HEK293 (cell line): Measurements from ENCODE around the gene CAMK1.

Experiments used
- BCL11B ChIP-seq: fragments of 450-650 bp; formaldehyde crosslinking; IDR thresholded peaks from 2 replicates; pipeline ENCODE4 v1.5.1; 2016; ENCODE audit warnings: low read depth, missing biosample characterization, missing genetic modification characterization
- KLF1 ChIP-seq: fragments of 450-650 bp; formaldehyde crosslinking; IDR thresholded peaks from 2 replicates; pipeline ENCODE4 v1.5.1; 2016; ENCODE audit warnings: missing biosample characterization, missing genetic modification characterization
- KLF16 ChIP-seq: fragments of 450-650 bp; formaldehyde crosslinking; IDR thresholded peaks from 2 replicates; pipeline ENCODE4 v1.5.1; 2017; ENCODE audit warnings: missing biosample characterization, missing genetic modification characterization
- OSR2 ChIP-seq: fragments of 450-650 bp; formaldehyde crosslinking; IDR thresholded peaks from 2 replicates; pipeline ENCODE4 v1.5.1; 2016; ENCODE audit warnings: missing biosample characterization, missing genetic modification characterization
- PRDM1 ChIP-seq: fragments of 450-650 bp; formaldehyde crosslinking; IDR thresholded peaks from 2 replicates; pipeline ENCODE4; 2016; ENCODE audit warnings: missing biosample characterization, missing genetic modification characterization
- SALL2 ChIP-seq: fragments of 450-650 bp; formaldehyde crosslinking; IDR thresholded peaks from 2 replicates; pipeline ENCODE4 v1.5.0; 2017; ENCODE audit warnings: missing biosample characterization, mild to moderate bottlenecking, missing genetic modification characterization, borderline replicate concordance
- SETDB1 ChIP-seq: IDR thresholded peaks from one replicate; pipeline ENCODE4 v1.6.1; 2017; ENCODE audit warnings: mild to moderate bottlenecking, low read length, moderate library complexity, mixed read lengths; ENCODE audit not compliant: insufficient read length
- SP7 ChIP-seq: fragments of 450-650 bp; formaldehyde crosslinking; IDR thresholded peaks from 2 replicates; pipeline ENCODE4 v1.5.1; 2016; ENCODE audit warnings: missing biosample characterization, missing genetic modification characterization
- TSHZ1 ChIP-seq: fragments of 450-650 bp; formaldehyde crosslinking; IDR thresholded peaks from 2 replicates; pipeline ENCODE4 v1.5.1; 2016; ENCODE audit warnings: missing biosample characterization, missing genetic modification characterization, borderline replicate concordance
- ZBTB20 ChIP-seq: fragments of 450-650 bp; formaldehyde crosslinking; IDR thresholded peaks from 2 replicates; pipeline ENCODE4 v1.5.1; 2016; ENCODE audit warnings: missing biosample characterization, missing genetic modification characterization
- ZBTB44 ChIP-seq: fragments of 450-650 bp; IDR thresholded peaks from 2 replicates; pipeline ENCODE4 v1.5.1; 2018; ENCODE audit warnings: missing biosample characterization, mild to moderate bottlenecking, missing genetic modification characterization
- ZFHX2 ChIP-seq: fragments of 450-650 bp; formaldehyde crosslinking; conservative IDR thresholded peaks from 2 replicates; pipeline ENCODE4 v1.5.1; 2016; ENCODE audit warnings: missing biosample characterization, missing genetic modification characterization
- ZNF121 ChIP-seq: fragments of 450-650 bp; formaldehyde crosslinking; IDR thresholded peaks from 2 replicates; pipeline ENCODE4 v1.5.1; 2016; ENCODE audit warnings: missing biosample characterization, missing genetic modification characterization
- ZNF132 ChIP-seq: fragments of 450-650 bp; formaldehyde crosslinking; IDR thresholded peaks from 2 replicates; pipeline ENCODE4 v1.5.1; 2017; ENCODE audit warnings: missing biosample characterization, missing genetic modification characterization, borderline replicate concordance
- ZNF155 ChIP-seq: fragments of 450-650 bp; formaldehyde crosslinking; IDR thresholded peaks from 2 replicates; pipeline ENCODE4 v1.5.1; 2016; ENCODE audit warnings: missing biosample characterization, missing genetic modification characterization
- ZNF16 ChIP-seq: fragments of 450-650 bp; formaldehyde crosslinking; IDR thresholded peaks from 2 replicates; pipeline ENCODE4 v1.5.1; 2016; ENCODE audit warnings: low read depth, missing biosample characterization, missing genetic modification characterization
- ZNF266 ChIP-seq: fragments of 450-650 bp; formaldehyde crosslinking; IDR thresholded peaks from 2 replicates; pipeline ENCODE4 v1.5.1; 2016; ENCODE audit warnings: missing biosample characterization, missing genetic modification characterization, low read depth
- ZNF335 ChIP-seq: fragments of 450-650 bp; formaldehyde crosslinking; conservative IDR thresholded peaks from 2 replicates; pipeline ENCODE4 v1.5.1; 2016; ENCODE audit warnings: missing biosample characterization, missing genetic modification characterization
- ZNF341 ChIP-seq: fragments of 450-650 bp; formaldehyde crosslinking; IDR thresholded peaks from 2 replicates; pipeline ENCODE4; 2016; ENCODE audit warnings: low read depth, missing biosample characterization, missing genetic modification characterization
- ZNF350 ChIP-seq: fragments of 450-650 bp; formaldehyde crosslinking; IDR thresholded peaks from 2 replicates; pipeline ENCODE4 v1.5.0; 2017; ENCODE audit warnings: missing biosample characterization, mild to moderate bottlenecking, missing genetic modification characterization
- ZNF521 ChIP-seq: fragments of 450-650 bp; formaldehyde crosslinking; IDR thresholded peaks from 2 replicates; pipeline ENCODE4 v1.5.1; 2017; ENCODE audit warnings: missing biosample characterization, mild to moderate bottlenecking, missing genetic modification characterization
- ZNF558 ChIP-seq: fragments of 450-650 bp; formaldehyde crosslinking; IDR thresholded peaks from 2 replicates; pipeline ENCODE4 v1.5.1; 2016; ENCODE audit warnings: missing biosample characterization, missing genetic modification characterization
- ZNF561 ChIP-seq: fragments of 450-650 bp; IDR thresholded peaks from 2 replicates; pipeline ENCODE4 v1.5.1; 2018; ENCODE audit warnings: missing biosample characterization, missing genetic modification characterization, borderline replicate concordance
- ZNF600 ChIP-seq: fragments of 450-650 bp; formaldehyde crosslinking; IDR thresholded peaks from 2 replicates; pipeline ENCODE4 v1.5.1; 2016; ENCODE audit warnings: missing biosample characterization, missing genetic modification characterization
- ZNF658 ChIP-seq: fragments of 450-650 bp; formaldehyde crosslinking; IDR thresholded peaks from 2 replicates; pipeline ENCODE4; 2016; ENCODE audit warnings: missing biosample characterization, missing genetic modification characterization
- ZNF768 ChIP-seq: fragments of 450-650 bp; formaldehyde crosslinking; IDR thresholded peaks from 2 replicates; pipeline ENCODE4 v1.5.1; 2018; ENCODE audit warnings: missing biosample characterization, mild to moderate bottlenecking, missing genetic modification characterization
- ZNF837 ChIP-seq: fragments of 450-650 bp; formaldehyde crosslinking; IDR thresholded peaks from 2 replicates; pipeline ENCODE4 v1.5.1; 2016; ENCODE audit warnings: missing biosample characterization, missing genetic modification characterization
- ZSCAN30 ChIP-seq: fragments of 450-650 bp; IDR thresholded peaks from 2 replicates; pipeline ENCODE4 v1.5.1; 2018; ENCODE audit warnings: missing biosample characterization, mild to moderate bottlenecking, missing genetic modification characterization, moderate library complexity
- TF ChIP-seq, protein P1 (sequence below): fragments of 450-650 bp; formaldehyde crosslinking; IDR thresholded peaks from 2 replicates; pipeline ENCODE4 v1.5.1; 2016; ENCODE audit warnings: missing biosample characterization, missing genetic modification characterization
- TF ChIP-seq, protein P2 (sequence below): fragments of 450-650 bp; formaldehyde crosslinking; IDR thresholded peaks from 2 replicates; pipeline ENCODE4 v1.5.1; 2016; ENCODE audit warnings: missing biosample characterization, missing genetic modification characterization
- TF ChIP-seq, protein P3 (sequence below): fragments of 450-650 bp; formaldehyde crosslinking; IDR thresholded peaks from 2 replicates; pipeline ENCODE4 v1.5.1; 2017; ENCODE audit warnings: missing biosample characterization, missing genetic modification characterization

CAMK1 gene

GRCh38 chr3:9792405-9793160 lies 22.8 kb upstream of the CAMK1 start, which contains the start of the genes ARPC4 and TADA3 (continued):
- TF ChIP-seq ZNF561 (tag by site-specific recombination) (peak; percentile 25; the same call in 1 of the 2 replicates), KLF1 (peak; percentile 94), ZNF341 (tag by site-specific recombination) (peak; percentile 31; the same call in 1 of the 2 replicates), PRDM1 (tag by site-specific recombination) (no peak), TSHZ1 (no peak), ZBTB20 (peak; percentile 72), ZBTB44 (no peak), KLF16 (peak; percentile 64), OSR2 (tag by site-specific recombination) (0 out of 2 replicates have a peak, but pooled peaks have one; percentile 0), ZNF600 (tag by site-specific recombination) (0 out of 2 replicates have a peak, but pooled peaks have one; percentile 16), ZNF335 (tag by site-specific recombination) (peak; percentile 81), SALL2 (tag by site-specific recombination) (no peak), ZNF658 (tag by site-specific recombination) (no peak), SETDB1 (no peak), SP7 (tag by site-specific recombination) (peak; percentile 80), ZNF558 (tag by site-specific recombination) (0 out of 2 replicates have a peak, but pooled peaks have one; percentile 28), ZSCAN30 (tag by site-specific recombination) (peak; percentile 71; the same call in 1 of the 2 replicates), ZFHX2 (tag by site-specific recombination) (peak; percentile 98), ZNF768 (tag by site-specific recombination) (no peak), ZNF132 (tag by site-specific recombination) (no peak), ZNF16 (no peak), ZNF521 (tag by site-specific recombination) (no peak), BCL11B (tag by site-specific recombination) (no peak), ZNF350 (tag by site-specific recombination) (no peak), ZNF266 (tag by site-specific recombination) (no peak), ZNF837 (tag by site-specific recombination) (no peak), ZNF155 (tag by site-specific recombination) (no peak), ZNF121 (tag by site-specific recombination) (no peak)
- TF ChIP-seq, protein P1, sequence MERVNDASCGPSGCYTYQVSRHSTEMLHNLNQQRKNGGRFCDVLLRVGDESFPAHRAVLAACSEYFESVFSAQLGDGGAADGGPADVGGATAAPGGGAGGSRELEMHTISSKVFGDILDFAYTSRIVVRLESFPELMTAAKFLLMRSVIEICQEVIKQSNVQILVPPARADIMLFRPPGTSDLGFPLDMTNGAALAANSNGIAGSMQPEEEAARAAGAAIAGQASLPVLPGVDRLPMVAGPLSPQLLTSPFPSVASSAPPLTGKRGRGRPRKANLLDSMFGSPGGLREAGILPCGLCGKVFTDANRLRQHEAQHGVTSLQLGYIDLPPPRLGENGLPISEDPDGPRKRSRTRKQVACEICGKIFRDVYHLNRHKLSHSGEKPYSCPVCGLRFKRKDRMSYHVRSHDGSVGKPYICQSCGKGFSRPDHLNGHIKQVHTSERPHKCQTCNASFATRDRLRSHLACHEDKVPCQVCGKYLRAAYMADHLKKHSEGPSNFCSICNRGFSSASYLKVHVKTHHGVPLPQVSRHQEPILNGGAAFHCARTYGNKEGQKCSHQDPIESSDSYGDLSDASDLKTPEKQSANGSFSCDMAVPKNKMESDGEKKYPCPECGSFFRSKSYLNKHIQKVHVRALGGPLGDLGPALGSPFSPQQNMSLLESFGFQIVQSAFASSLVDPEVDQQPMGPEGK (tag by site-specific recombination), result peak; percentile 97
- TF ChIP-seq, protein P2, sequence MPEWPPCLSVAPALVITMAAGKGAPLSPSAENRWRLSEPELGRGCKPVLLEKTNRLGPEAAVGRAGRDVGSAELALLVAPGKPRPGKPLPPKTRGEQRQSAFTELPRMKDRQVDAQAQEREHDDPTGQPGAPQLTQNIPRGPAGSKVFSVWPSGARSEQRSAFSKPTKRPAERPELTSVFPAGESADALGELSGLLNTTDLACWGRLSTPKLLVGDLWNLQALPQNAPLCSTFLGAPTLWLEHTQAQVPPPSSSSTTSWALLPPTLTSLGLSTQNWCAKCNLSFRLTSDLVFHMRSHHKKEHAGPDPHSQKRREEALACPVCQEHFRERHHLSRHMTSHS (tag by site-specific recombination), result no peak
- TF ChIP-seq, protein P3, sequence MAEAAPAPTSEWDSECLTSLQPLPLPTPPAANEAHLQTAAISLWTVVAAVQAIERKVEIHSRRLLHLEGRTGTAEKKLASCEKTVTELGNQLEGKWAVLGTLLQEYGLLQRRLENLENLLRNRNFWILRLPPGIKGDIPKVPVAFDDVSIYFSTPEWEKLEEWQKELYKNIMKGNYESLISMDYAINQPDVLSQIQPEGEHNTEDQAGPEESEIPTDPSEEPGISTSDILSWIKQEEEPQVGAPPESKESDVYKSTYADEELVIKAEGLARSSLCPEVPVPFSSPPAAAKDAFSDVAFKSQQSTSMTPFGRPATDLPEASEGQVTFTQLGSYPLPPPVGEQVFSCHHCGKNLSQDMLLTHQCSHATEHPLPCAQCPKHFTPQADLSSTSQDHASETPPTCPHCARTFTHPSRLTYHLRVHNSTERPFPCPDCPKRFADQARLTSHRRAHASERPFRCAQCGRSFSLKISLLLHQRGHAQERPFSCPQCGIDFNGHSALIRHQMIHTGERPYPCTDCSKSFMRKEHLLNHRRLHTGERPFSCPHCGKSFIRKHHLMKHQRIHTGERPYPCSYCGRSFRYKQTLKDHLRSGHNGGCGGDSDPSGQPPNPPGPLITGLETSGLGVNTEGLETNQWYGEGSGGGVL (tag by site-specific recombination), result peak; percentile 49; the same call in 1 of the 2 replicates
